HL-60 (cell line): Measurements from ENCODE around the gene WWC1.

Source experiments
- DNase-seq, 2 experiments: peaks; one replicate each; pipeline ENCODE4 v3.0.0-alpha.2; 2010 to 2020; ENCODE audit warnings: low read depth in 1 of 2, low spot score in 1 of 2
- H3K27ac ChIP-seq: fragments of 250-450 bp; sonication (Bioruptor Pico); replicated peaks from 2 replicates; pipeline ENCODE4 v1.5.1; 2020; ENCODE audit warnings: mild to moderate bottlenecking, moderate library complexity
- H3K27me3 ChIP-seq: fragments of 250-450 bp; sonication (Bioruptor Pico); 2 replicates; pipeline ENCODE4 v1.5.1; 2021; ENCODE audit warnings: mild to moderate bottlenecking, moderate library complexity; ENCODE audit not compliant: insufficient read depth, poor library complexity, severe bottlenecking
- H3K4me3 ChIP-seq: replicated peaks from 2 replicates; pipeline ENCODE4 v1.5.1; 2011; ENCODE audit warnings: mild to moderate bottlenecking, control low read depth, low read length; ENCODE audit not compliant: insufficient read depth
- CTCF ChIP-seq: IDR thresholded peaks from one replicate; pipeline ENCODE4 v1.5.1; 2011; ENCODE audit warnings: low read length, control low read depth, inconsistent platforms; ENCODE audit not compliant: insufficient read depth
- GABPA ChIP-seq: IDR thresholded peaks from 2 replicates; pipeline ENCODE4 v1.6.1; 2012; ENCODE audit warnings: low read depth
- POLR2AphosphoS5 ChIP-seq: IDR thresholded peaks from 2 replicates; pipeline ENCODE4 v1.6.1; 2012; ENCODE audit warnings: low read depth
- REST ChIP-seq: IDR thresholded peaks from 2 replicates; pipeline ENCODE4 v1.6.1; 2012; ENCODE audit warnings: low read depth; ENCODE audit not compliant: insufficient replicate concordance
- SPI1 ChIP-seq: IDR thresholded peaks from 2 replicates; pipeline ENCODE4 v1.6.1; 2012; ENCODE audit warnings: low read depth, mild to moderate bottlenecking, borderline replicate concordance

The WWC1 gene

GRCh38 chr5:168324859-168325630, 33.6 kb downstream of the WWC1 start:
- no peak for DNase-seq
- TF ChIP-seq SPI1 (no peak), REST (no peak), CTCF (no peak)
- Histone ChIP-seq H3K27ac (no peak overlapping the region), H3K27me3 (peaks cover 2% of the 10 kb centered on the region), H3K4me3 (no peak overlapping the region)

- DNase-seq, result no peak
- Histone ChIP-seq H3K27ac (no peak overlapping the region), H3K4me3 (no peak overlapping the region), H3K27me3 (peaks cover 2% of the 10 kb centered on the region)
- no peak for TF ChIP-seq SPI1
These were observed 35.6 kb downstream of the WWC1 start for GRCh38 chr5:168327019-168327421.

- Histone ChIP-seq H3K27me3 (peaks cover 2% of the 10 kb centered on the region), H3K27ac (no peak overlapping the region), H3K4me3 (no peak overlapping the region)
- TF ChIP-seq CTCF (no peak), POLR2AphosphoS5 (no peak)
- no peak for DNase-seq
These were observed 36.0 kb downstream of the WWC1 start for GRCh38 chr5:168327451-168327850.

- no peak for DNase-seq
- Histone ChIP-seq H3K4me3 (no peak overlapping the region), H3K27me3 (peaks cover 2% of the 10 kb centered on the region), H3K27ac (no peak overlapping the region)
- TF ChIP-seq CTCF (no peak), GABPA (no peak), SPI1 (no peak), REST (no peak), POLR2AphosphoS5 (no peak)
These were observed 36.5 kb downstream of the WWC1 start for GRCh38 chr5:168327994-168328393.
